ENCODE measurements around the gene GNG12.

GRCh38 chr1:67685558-67686266, 147.6 kb downstream of the GNG12 start:
- TF ChIP-seq POLR2AphosphoS5 (IDR thresholded peaks at IDR 0.05) (no peak), CTCF (IDR thresholded peaks at IDR 0.05) (no peak), EP300 (IDR thresholded peaks at IDR 0.05) (no peak), POLR2A (IDR thresholded peaks at IDR 0.05) (no peak)

Measured in upper lobe of left lung (tissue), 4 donors.